Activated T-helper 17 cell treated with anti-CD3 and anti-CD28 coated beads, Interleukin-2, amount 50 U/mL, for 72 hours (primary cell): ENCODE measurements around the gene HOXB13. TPM values are rescaled to one million over a fixed set of nuclear protein-coding genes. Genes with fewer than 3 reads are reported as not detected.
A peak's percentile ranks its signal among the peaks of the same experiment; 100 is the strongest.

ENCODE experiments used
- ATAC-seq: fragments of 150-1000 bp; cut with Tn5 transposase; replicated peaks from 2 replicates; pipeline ENCODE4 v1.10.0; 2021; ENCODE audit warnings: mild to moderate bottlenecking, moderate library complexity
- H3K27ac Mint-ChIP-seq: one replicate; pipeline ENCODE4 v1.8.0; 2022; ENCODE audit warnings: mixed read lengths
- H3K27me3 Mint-ChIP-seq: one replicate; pipeline ENCODE4 v1.8.0; 2022; ENCODE audit warnings: mixed read lengths
- H3K36me3 Mint-ChIP-seq: one replicate; pipeline ENCODE4 v1.8.0; 2022; ENCODE audit warnings: low read depth, mild to moderate bottlenecking, mixed read lengths
- H3K4me1 Mint-ChIP-seq: one replicate; pipeline ENCODE4 v1.8.0; 2022; ENCODE audit warnings: mixed read lengths
- H3K4me3 Mint-ChIP-seq: one replicate; pipeline ENCODE4 v1.8.0; 2022; ENCODE audit warnings: mild to moderate bottlenecking, mixed read lengths
- H3K9me3 Mint-ChIP-seq: one replicate; pipeline ENCODE4 v1.8.0; 2022; ENCODE audit warnings: mixed read lengths
- total RNA-seq, 2 donors: library from RNA; stranded (reverse); gene quantifications; one replicate each; pipeline ENCODE4 v1.2.3, GENCODE V29; 2022

The HOXB13 gene
- total RNA-seq, 2 donors from 2014 or later: not detected

- peaks cover 77% of the 10 kb centered on the region for H3K27me3 Mint-ChIP-seq
- no peak for ATAC-seq
- peaks cover 7% of the 10 kb centered on the region for H3K4me1 Mint-ChIP-seq
- no peak overlapping the region for H3K27ac Mint-ChIP-seq
- H3K36me3 Mint-ChIP-seq: peaks cover 4% of the 10 kb centered on the region
- H3K4me3 Mint-ChIP-seq: peak overlapping the region; percentile 50
- H3K9me3 Mint-ChIP-seq: no peaks in the 10 kb centered on the region
Observed at GRCh38 chr17:48725288-48726064, 3.1 kb downstream of the HOXB13 start.

GRCh38 chr17:48725004-48725287, 3.6 kb downstream of the HOXB13 start:
- Mint-ChIP-seq H3K4me1 (peaks cover 11% of the 10 kb centered on the region), H3K4me3 (peak overlapping the region; percentile 50), H3K9me3 (no peaks in the 10 kb centered on the region), H3K27ac (no peak overlapping the region), H3K36me3 (peaks cover 6% of the 10 kb centered on the region), H3K27me3 (peaks cover 76% of the 10 kb centered on the region)
- ATAC-seq: no peak

DNA sequence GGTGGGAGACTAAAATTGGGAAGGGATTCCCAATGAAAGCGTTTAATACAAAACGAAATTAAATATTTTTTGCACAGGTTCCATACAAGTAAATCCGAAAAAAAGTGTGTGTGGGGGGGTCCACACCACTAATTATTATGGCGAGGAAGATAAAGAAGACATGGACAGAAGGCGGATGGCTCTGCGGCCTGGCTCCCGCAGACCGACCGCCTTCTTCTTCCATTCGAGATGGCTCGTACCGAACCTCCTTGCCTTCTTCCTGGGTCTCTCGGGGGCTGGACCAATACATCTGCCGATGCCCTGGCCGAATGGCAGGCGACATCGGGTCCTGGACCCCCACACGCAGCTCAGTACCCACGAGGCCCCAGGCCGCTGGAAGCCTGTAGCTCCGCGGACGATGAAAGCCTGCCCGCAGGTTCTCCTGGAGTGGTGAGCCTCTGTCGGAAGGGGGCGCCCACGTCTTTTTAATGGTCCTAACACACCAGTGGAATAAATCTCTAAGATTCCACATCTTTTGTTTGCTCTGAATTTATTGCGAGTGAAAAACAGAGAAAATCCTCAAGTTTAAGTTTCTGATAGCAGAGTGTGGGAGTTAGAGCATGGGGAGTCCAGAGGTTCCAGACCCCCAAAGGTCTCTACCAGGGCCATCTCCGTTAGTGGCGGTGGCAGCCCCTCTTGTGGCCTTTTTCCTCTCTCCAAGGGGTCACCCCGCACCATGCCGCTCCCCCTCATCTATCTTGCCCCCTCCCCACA, 4.1 kb downstream of the HOXB13 start:
- Mint-ChIP-seq H3K36me3 (peaks cover 6% of the 10 kb centered on the region), H3K27ac (no peak overlapping the region), H3K4me3 (peak overlapping the region; percentile 50), H3K4me1 (peaks cover 11% of the 10 kb centered on the region), H3K9me3 (no peaks in the 10 kb centered on the region), H3K27me3 (peaks cover 74% of the 10 kb centered on the region)
- peak; percentile 78 for ATAC-seq

DNA sequence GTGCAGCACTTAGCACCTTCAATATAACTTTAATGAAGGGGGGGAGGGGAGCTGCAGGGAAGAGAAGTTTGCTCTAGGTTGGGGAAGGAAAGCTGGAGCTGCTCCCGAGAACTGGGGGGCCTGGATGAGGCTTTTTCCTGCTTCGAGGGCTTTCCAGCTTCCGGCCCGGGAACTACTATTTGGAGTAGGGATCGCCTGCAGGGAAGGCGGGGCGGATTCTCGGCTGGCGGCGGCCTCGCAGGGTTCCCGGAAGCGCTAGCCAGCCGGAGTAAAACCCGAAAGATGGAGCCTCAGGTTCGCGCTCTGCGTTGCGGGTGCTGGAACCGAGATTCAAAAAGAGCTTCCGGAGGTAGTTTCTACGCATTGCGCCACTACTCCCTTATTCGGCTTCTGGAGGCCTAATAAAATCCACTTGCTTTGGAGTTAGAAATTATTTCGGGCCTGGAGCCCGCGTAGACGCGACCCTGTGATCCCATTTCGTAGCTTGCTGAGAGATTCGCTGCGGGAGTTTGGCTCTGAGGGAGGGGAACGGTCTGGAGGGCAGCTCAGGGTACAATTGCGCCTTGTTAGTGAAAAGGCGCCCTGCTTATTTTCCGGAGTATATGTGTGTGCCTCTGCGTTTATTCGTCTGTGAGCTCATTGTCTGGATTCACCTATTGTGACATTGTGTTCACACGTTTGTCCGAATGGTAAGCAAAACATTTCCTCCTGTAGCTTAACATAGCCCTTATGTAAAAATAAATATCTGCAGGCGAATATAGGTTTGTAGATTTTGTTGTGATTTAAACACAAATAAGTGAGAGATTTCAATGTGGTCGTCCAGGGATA, 4.9 kb downstream of the HOXB13 start:
- H3K36me3 Mint-ChIP-seq: peaks cover 6% of the 10 kb centered on the region
- H3K9me3 Mint-ChIP-seq: no peaks in the 10 kb centered on the region
- H3K27me3 Mint-ChIP-seq: peaks cover 72% of the 10 kb centered on the region
- ATAC-seq: no peak
- no peak overlapping the region for H3K27ac Mint-ChIP-seq
- H3K4me3 Mint-ChIP-seq: peak overlapping the region; percentile 50
- peaks cover 11% of the 10 kb centered on the region for H3K4me1 Mint-ChIP-seq

- Mint-ChIP-seq H3K9me3 (no peaks in the 10 kb centered on the region), H3K27ac (no peak within 1 kb of the TSS), H3K36me3 (peaks cover 6% of the 10 kb centered on the region), H3K4me3 (peak within 1 kb of the TSS; percentile 50), H3K27me3 (peaks cover 73% of the 10 kb centered on the region), H3K4me1 (peaks cover 11% of the 10 kb centered on the region)
- ATAC-seq: no peak
Observed at GRCh38 chr17:48722915-48723422, 5.6 kb downstream of the HOXB13 start, which contains the start of gene PRAC2. PRAC2 (plus strand) TSS chr17:48723185; CDS start chr17:48724411, 1,226 bp downstream.

DNA sequence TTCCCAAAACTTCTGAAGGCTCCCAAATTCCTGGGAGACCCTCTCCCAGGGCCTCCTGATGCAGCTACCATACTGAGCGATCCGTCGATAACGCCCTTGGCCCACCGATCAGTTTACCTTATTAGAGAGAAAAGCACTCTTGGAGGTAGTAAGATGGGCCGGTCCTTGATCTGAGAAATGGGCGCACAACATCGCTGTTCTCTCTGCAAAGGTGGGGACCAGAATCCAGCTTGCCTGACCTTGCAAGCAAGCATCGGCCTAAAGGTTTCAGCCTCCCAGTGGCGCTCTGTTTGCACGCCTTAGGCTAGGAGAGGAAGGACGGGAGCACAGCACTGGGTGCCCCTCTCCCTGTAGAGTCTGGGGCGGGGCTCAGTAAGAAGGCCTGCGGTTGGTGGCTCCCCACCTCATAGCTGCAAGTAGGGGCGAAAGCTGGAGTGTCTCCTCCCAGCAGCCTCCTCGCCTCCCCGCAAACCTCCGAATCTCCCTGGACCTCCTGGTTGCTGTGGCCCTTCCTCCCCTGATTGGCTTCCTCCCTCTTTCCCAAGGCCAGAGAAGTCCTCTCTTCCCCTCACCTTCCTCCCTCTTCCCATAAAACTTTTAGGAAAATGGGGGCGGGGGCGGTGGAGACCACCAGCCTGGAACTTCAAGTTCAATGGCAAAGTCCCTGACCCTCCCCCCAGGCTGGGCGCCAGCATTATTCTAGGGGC, 6.2 kb downstream of the HOXB13 start, which contains the start of gene PRAC1:
Gene PRAC1, minus strand, starts transcription at position 318 of the 707 bp plus-strand sequence. Its CDS starts 126 bp downstream, at position 192.
- no peak within 1 kb of the TSS for H3K27ac Mint-ChIP-seq
- H3K27me3 Mint-ChIP-seq: peaks cover 74% of the 10 kb centered on the region
- no peaks in the 10 kb centered on the region for H3K9me3 Mint-ChIP-seq
- peak within 1 kb of the TSS; percentile 50 for H3K4me3 Mint-ChIP-seq
- no peak for ATAC-seq
- peaks cover 6% of the 10 kb centered on the region for H3K36me3 Mint-ChIP-seq
- H3K4me1 Mint-ChIP-seq: peaks cover 11% of the 10 kb centered on the region

- no peak for ATAC-seq
- Mint-ChIP-seq H3K27me3 (peaks cover 61% of the 10 kb centered on the region), H3K27ac (no peak overlapping the region), H3K4me3 (no peak overlapping the region), H3K9me3 (no peaks in the 10 kb centered on the region), H3K36me3 (peaks cover 6% of the 10 kb centered on the region), H3K4me1 (peaks cover 11% of the 10 kb centered on the region)
Observed at GRCh38 chr17:48721009-48721402, 7.5 kb downstream of the HOXB13 start.

GRCh38 chr17:48720266-48721008, 8.1 kb downstream of the HOXB13 start:
- ATAC-seq: no peak
- Mint-ChIP-seq H3K4me1 (peaks cover 11% of the 10 kb centered on the region), H3K9me3 (no peaks in the 10 kb centered on the region), H3K36me3 (peaks cover 6% of the 10 kb centered on the region), H3K27ac (no peak overlapping the region), H3K4me3 (no peak overlapping the region), H3K27me3 (peaks cover 58% of the 10 kb centered on the region)

GRCh38 chr17:48719642-48720265, 8.8 kb downstream of the HOXB13 start:
- Mint-ChIP-seq H3K4me3 (peak overlapping the region; percentile 32), H3K27ac (no peak overlapping the region), H3K4me1 (peaks cover 11% of the 10 kb centered on the region), H3K27me3 (peaks cover 54% of the 10 kb centered on the region), H3K36me3 (peaks cover 6% of the 10 kb centered on the region), H3K9me3 (no peaks in the 10 kb centered on the region)
- ATAC-seq: no peak

GRCh38 chr17:48718761-48719641, 9.5 kb downstream of the HOXB13 start:
- no peaks in the 10 kb centered on the region for H3K9me3 Mint-ChIP-seq
- peak overlapping the region; percentile 32 for H3K4me3 Mint-ChIP-seq
- H3K4me1 Mint-ChIP-seq: peaks cover 6% of the 10 kb centered on the region
- peaks cover 6% of the 10 kb centered on the region for H3K36me3 Mint-ChIP-seq
- peaks cover 50% of the 10 kb centered on the region for H3K27me3 Mint-ChIP-seq
- H3K27ac Mint-ChIP-seq: no peak overlapping the region
- ATAC-seq: no peak

- peaks cover 49% of the 10 kb centered on the region for H3K27me3 Mint-ChIP-seq
- peaks cover 4% of the 10 kb centered on the region for H3K4me1 Mint-ChIP-seq
- H3K36me3 Mint-ChIP-seq: peaks cover 6% of the 10 kb centered on the region
- H3K27ac Mint-ChIP-seq: no peak overlapping the region
- ATAC-seq: no peak
- H3K4me3 Mint-ChIP-seq: peak overlapping the region; percentile 32
- H3K9me3 Mint-ChIP-seq: no peaks in the 10 kb centered on the region
Observed at GRCh38 chr17:48718227-48718760, 10.3 kb downstream of the HOXB13 start.
